ENCODE measurements around the gene ZNF516.

Gene ZNF516

GRCh38 chr18:76452357-76452756, 42.7 kb downstream of the ZNF516 start:
- DNase-seq = no peak

GRCh38 chr18:76451396-76452331, 43.4 kb downstream of the ZNF516 start:
- DNase-seq = no peak

- DNase-seq = no peak
These were observed 44.3 kb downstream of the ZNF516 start for GRCh38 chr18:76450452-76451395.

GRCh38 chr18:76449111-76449453, 46.0 kb downstream of the ZNF516 start:
- no peak for DNase-seq

- no peak for DNase-seq
These were observed 46.6 kb downstream of the ZNF516 start for GRCh38 chr18:76448256-76449110.

- DNase-seq = no peak
These were observed 47.7 kb downstream of the ZNF516 start for GRCh38 chr18:76447258-76447890.

GRCh38 chr18:76446321-76447257, 48.5 kb downstream of the ZNF516 start:
- DNase-seq = no peak

GRCh38 chr18:76445741-76446232, 49.3 kb downstream of the ZNF516 start:
- no peak for DNase-seq

GRCh38 chr18:76445275-76445674, 49.8 kb downstream of the ZNF516 start:
- DNase-seq = no peak

- no peak for DNase-seq
These were observed 50.5 kb downstream of the ZNF516 start for GRCh38 chr18:76444446-76445105.

- no peak for DNase-seq
These were observed 51.3 kb downstream of the ZNF516 start for GRCh38 chr18:76443519-76444445.

GRCh38 chr18:76442413-76443171, 52.5 kb downstream of the ZNF516 start:
- no peak for DNase-seq

- DNase-seq = no peak
These were observed 53.2 kb downstream of the ZNF516 start for GRCh38 chr18:76441668-76442412.

GRCh38 chr18:76441002-76441667, 53.9 kb downstream of the ZNF516 start:
- no peak for DNase-seq

- DNase-seq = no peak
These were observed 57.1 kb downstream of the ZNF516 start for GRCh38 chr18:76437910-76438309.

- no peak for DNase-seq
These were observed 58.0 kb downstream of the ZNF516 start for GRCh38 chr18:76437011-76437410.

- no peak for DNase-seq
These were observed 58.7 kb downstream of the ZNF516 start for GRCh38 chr18:76436342-76436741.
